H7 (cell line): ENCODE data around the gene SEC31B. TPM values are rescaled to one million over a fixed set of nuclear protein-coding genes. Genes with fewer than 3 reads are reported as not detected.
A peak's percentile ranks its signal among the peaks of the same experiment; 100 is the strongest.

Experiments
- DNase-seq: peaks from one replicate; pipeline ENCODE4 v3.0.0; 2012
- H3K27me3 ChIP-seq: 2 replicates; pipeline ENCODE4 v1.6.0; 2011; ENCODE audit warnings: mild to moderate bottlenecking, low read length; ENCODE audit not compliant: control insufficient read depth, insufficient read depth
- H3K36me3 ChIP-seq: replicated peaks from 2 replicates; pipeline ENCODE4 v1.5.1; 2011; ENCODE audit warnings: low read length; ENCODE audit not compliant: control insufficient read depth, insufficient read depth
- H3K4me3 ChIP-seq: 2 replicates; pipeline ENCODE4 v1.5.1; 2011; ENCODE audit warnings: low read depth, mild to moderate bottlenecking, control low read depth, low read length, moderate library complexity; ENCODE audit not compliant: insufficient read depth
- total RNA-seq: library from RNA; depleted of rRNA; stranded (reverse); fragments of >200 nt; shearing (Covaris generic); gene quantifications from 2 replicates; pipeline ENCODE4 v1.2.3, GENCODE V29; 2014

SEC31B gene
- total RNA-seq, 1 experiment from 2014 or later, result 1.3 TPM

DNA sequence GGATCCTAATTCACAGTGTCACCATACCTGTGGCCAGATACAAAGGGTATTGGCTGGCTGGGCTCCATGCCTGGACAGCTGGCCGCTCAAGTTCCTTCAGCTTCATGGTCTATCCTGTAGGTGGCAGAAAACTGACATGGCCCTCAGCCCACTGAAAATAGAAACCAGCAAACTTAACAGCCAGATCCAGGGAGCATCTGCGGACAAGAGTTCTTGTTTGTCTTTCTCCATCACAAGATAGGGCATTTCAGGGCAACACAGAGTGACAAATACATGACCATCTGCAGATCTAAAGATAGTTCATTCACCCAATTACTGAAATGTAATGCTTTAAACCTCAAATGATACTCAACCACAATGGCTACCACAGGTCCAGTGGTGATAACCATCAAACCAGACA lies 2.8 kb downstream of the SEC31B start:
- Histone ChIP-seq H3K4me3 (no peak overlapping the region), H3K36me3 (no peaks in the 10 kb centered on the region), H3K27me3 (peaks cover 18% of the 10 kb centered on the region)
- DNase-seq, result peak; percentile 61

DNA sequence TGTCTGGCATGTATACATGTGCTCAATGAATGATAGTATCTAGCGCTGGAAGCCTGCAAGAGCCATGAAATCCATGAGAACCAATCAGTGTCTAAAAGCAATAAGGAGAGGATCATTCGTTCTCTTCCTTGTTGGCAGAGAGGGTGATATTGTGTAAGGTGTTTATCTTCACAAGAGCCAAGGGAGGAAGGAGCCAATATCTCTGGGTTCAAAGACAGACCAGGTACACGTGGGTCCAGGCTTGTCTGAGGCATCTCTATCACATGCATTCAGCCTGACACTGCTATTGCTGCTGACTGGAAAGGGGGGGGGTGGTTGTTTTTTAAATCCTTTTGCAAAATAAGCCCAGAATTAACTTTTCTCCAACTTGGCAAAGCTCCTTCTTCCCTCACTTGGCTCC lies 4.0 kb downstream of the SEC31B start:
- no peak overlapping the region for H3K4me3 ChIP-seq
- peaks cover 16% of the 10 kb centered on the region for H3K27me3 ChIP-seq
- no peak for DNase-seq
- no peaks in the 10 kb centered on the region for H3K36me3 ChIP-seq

- Histone ChIP-seq H3K27me3 (peaks cover 6% of the 10 kb centered on the region; the same call in 1 of the 2 replicates), H3K36me3 (no peaks in the 10 kb centered on the region), H3K4me3 (no peak overlapping the region)
- no peak for DNase-seq
Observed at GRCh38 chr10:100510533-100511308, 8.9 kb downstream of the SEC31B start.

- Histone ChIP-seq H3K27me3 (peaks cover 6% of the 10 kb centered on the region; the same call in 1 of the 2 replicates), H3K4me3 (no peak overlapping the region), H3K36me3 (no peaks in the 10 kb centered on the region)
- DNase-seq, result no peak
Observed at GRCh38 chr10:100509241-100509840, 10.3 kb downstream of the SEC31B start.

GRCh38 chr10:100508691-100509150 lies 10.9 kb downstream of the SEC31B start:
- H3K27me3 ChIP-seq, result peaks cover 6% of the 10 kb centered on the region; the same call in 1 of the 2 replicates
- H3K36me3 ChIP-seq, result no peaks in the 10 kb centered on the region
- H3K4me3 ChIP-seq, result no peak overlapping the region
- DNase-seq, result peak; percentile 79

GRCh38 chr10:100508266-100508665 lies 11.4 kb downstream of the SEC31B start:
- H3K27me3 ChIP-seq, result peaks cover 6% of the 10 kb centered on the region; the same call in 1 of the 2 replicates
- H3K36me3 ChIP-seq, result no peaks in the 10 kb centered on the region
- DNase-seq, result no peak

GRCh38 chr10:100507357-100507732 lies 12.3 kb downstream of the SEC31B start:
- no peak for DNase-seq
- Histone ChIP-seq H3K27me3 (peaks cover 6% of the 10 kb centered on the region; the same call in 1 of the 2 replicates), H3K4me3 (no peak overlapping the region), H3K36me3 (no peaks in the 10 kb centered on the region)

More at GRCh38 chr10:100508266-100508665, 11.4 kb downstream of the SEC31B start:
- H3K4me3 ChIP-seq, result no peak overlapping the region

DNA sequence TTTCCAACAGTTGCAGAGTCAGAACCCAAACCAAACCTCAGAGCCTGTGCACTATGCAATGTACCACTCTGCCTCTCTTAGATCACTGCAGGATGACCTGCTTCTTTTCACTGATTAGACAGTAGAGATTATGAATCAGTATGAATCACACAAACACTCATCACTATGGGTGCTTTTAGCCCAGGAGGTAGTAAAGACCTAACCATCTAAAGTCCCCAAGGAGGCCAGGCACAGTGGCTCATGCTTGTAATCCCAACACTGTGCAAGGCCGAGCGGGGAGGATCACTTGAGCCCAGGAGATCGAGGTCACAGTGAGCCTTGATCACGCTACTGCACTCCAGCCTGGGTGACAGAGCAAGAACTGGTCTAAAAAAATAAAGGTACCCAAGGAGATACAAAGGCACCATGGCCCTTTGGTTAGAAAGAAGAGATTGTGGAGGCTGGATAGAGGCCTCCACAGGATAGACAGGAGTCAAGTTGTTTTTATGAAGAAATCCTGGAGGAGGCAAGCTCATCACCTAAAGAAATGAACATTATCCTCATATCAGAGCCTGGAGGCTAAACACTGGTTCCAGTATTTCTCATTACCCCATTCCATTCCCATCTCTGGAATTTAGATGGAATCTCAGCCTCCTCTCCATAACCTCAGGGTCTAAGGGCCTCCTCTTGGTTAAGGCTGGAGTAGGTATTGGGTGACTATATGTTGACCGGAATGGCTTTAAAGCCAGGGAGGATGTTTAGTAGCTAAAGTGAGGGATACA lies 12.9 kb downstream of the SEC31B start:
- Histone ChIP-seq H3K36me3 (no peaks in the 10 kb centered on the region), H3K27me3 (peaks cover 6% of the 10 kb centered on the region; the same call in 1 of the 2 replicates), H3K4me3 (no peak overlapping the region)
- no peak for DNase-seq

DNA sequence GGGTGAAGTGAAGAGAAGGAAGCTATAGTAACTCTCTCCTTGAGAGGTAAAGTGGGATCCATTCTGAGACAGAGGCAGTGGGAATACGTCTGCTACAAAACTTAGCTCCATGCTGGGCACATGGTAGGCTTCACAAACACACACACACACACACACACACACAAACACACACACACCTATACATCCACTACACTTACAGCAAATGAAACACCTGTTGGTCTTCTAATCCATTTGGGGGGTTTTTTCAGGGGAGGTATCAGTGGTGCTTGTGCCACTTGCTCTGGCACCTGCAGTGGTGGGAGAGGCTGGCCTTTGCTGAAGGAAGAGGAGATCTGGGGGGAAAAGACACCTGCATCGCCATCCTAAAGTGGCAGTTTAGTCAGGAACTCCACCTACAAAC lies 14.5 kb downstream of the SEC31B start:
- DNase-seq, result no peak
- Histone ChIP-seq H3K27me3 (peaks cover 6% of the 10 kb centered on the region; the same call in 1 of the 2 replicates), H3K36me3 (no peaks in the 10 kb centered on the region), H3K4me3 (no peak overlapping the region)

DNA sequence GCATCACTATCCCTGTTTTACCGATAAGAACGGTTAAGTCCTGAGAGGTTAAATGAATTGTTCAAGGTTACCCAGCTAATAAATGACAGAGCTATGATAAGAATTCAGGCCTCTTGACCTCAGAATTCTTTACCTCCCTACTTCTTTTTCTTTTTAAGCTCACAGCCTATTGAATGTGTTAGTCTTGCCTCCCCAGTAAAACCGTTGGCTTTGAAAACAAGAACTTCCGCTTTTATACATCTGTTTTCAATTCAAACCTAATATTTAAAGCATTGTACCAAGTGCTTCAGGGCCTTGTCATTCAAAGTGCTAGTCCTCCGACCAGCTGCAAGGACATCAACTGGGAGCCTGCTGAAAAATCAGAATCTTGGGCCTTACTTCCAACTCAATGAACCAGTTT lies 15.6 kb downstream of the SEC31B start:
- H3K36me3 ChIP-seq, result no peaks in the 10 kb centered on the region
- H3K4me3 ChIP-seq, result no peak overlapping the region
- H3K27me3 ChIP-seq, result peaks cover 6% of the 10 kb centered on the region; the same call in 1 of the 2 replicates
- no peak for DNase-seq

GRCh38 chr10:100502926-100503494 lies 16.7 kb downstream of the SEC31B start:
- Histone ChIP-seq H3K36me3 (no peaks in the 10 kb centered on the region), H3K27me3 (peaks cover 8% of the 10 kb centered on the region; the same call in 1 of the 2 replicates), H3K4me3 (no peak overlapping the region)
- no peak for DNase-seq

- no peaks in the 10 kb centered on the region for H3K36me3 ChIP-seq
- H3K27me3 ChIP-seq, result peaks cover 15% of the 10 kb centered on the region; the same call in 1 of the 2 replicates
- no peak for DNase-seq
- no peak overlapping the region for H3K4me3 ChIP-seq
Observed at GRCh38 chr10:100501423-100501822, 18.2 kb downstream of the SEC31B start.

GRCh38 chr10:100498059-100498458 lies 21.6 kb downstream of the SEC31B start:
- peaks cover 29% of the 10 kb centered on the region; the same call in 1 of the 2 replicates for H3K27me3 ChIP-seq
- no peaks in the 10 kb centered on the region for H3K36me3 ChIP-seq
- H3K4me3 ChIP-seq, result no peak overlapping the region
- DNase-seq, result no peak

DNA sequence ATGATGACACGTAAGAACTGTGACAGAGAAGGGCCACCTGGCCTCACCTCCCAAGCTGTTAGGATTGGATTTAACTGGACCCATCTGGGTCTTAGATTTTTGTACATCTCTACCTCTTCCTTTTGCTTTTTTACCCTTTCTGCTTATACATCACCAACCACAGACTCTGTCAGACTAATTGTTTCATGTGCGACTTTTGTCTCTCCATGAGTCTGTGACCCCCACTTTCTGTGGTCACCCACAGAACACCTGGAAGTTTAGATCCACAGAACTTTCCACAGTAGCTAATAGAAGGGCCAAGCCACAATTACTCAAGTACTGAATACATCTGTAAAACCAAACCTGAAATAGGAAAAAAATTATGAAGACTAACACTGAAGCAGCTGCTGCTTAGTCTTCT lies 23.1 kb downstream of the SEC31B start:
- DNase-seq, result no peak
- Histone ChIP-seq H3K27me3 (peaks cover 29% of the 10 kb centered on the region; the same call in 1 of the 2 replicates), H3K4me3 (no peak overlapping the region), H3K36me3 (no peaks in the 10 kb centered on the region)
